ENCODE measurements around the gene TSHZ2.

DNA sequence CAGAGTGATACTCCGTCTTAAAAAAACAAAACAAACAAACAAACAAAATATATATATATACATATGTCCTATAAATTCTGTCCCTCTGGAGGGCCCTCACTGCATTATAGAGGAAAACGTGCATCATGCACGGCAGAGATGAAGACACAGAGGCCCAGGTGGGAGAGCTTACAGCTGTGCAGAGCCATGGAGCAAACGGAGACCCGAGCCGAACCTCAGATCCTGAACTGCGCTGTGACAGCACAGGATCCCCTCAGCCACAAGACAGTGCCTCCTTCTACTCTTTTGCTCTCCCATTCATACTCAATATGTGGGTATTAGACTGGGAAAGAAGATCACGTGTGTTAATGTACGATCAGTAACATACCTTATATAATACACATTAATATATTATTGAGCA, 539.9 kb downstream of the TSHZ2 start:
- TF ChIP-seq, protein P1, sequence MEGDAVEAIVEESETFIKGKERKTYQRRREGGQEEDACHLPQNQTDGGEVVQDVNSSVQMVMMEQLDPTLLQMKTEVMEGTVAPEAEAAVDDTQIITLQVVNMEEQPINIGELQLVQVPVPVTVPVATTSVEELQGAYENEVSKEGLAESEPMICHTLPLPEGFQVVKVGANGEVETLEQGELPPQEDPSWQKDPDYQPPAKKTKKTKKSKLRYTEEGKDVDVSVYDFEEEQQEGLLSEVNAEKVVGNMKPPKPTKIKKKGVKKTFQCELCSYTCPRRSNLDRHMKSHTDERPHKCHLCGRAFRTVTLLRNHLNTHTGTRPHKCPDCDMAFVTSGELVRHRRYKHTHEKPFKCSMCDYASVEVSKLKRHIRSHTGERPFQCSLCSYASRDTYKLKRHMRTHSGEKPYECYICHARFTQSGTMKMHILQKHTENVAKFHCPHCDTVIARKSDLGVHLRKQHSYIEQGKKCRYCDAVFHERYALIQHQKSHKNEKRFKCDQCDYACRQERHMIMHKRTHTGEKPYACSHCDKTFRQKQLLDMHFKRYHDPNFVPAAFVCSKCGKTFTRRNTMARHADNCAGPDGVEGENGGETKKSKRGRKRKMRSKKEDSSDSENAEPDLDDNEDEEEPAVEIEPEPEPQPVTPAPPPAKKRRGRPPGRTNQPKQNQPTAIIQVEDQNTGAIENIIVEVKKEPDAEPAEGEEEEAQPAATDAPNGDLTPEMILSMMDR (conservative IDR thresholded peaks at IDR 0.05): no peak
- no peak for TF ChIP-seq ZFX (IDR thresholded peaks at IDR 0.05)

Measured in C4-2B (cell line).